ENCODE results near the gene TMCO1.

- TF ChIP-seq, protein P1, sequence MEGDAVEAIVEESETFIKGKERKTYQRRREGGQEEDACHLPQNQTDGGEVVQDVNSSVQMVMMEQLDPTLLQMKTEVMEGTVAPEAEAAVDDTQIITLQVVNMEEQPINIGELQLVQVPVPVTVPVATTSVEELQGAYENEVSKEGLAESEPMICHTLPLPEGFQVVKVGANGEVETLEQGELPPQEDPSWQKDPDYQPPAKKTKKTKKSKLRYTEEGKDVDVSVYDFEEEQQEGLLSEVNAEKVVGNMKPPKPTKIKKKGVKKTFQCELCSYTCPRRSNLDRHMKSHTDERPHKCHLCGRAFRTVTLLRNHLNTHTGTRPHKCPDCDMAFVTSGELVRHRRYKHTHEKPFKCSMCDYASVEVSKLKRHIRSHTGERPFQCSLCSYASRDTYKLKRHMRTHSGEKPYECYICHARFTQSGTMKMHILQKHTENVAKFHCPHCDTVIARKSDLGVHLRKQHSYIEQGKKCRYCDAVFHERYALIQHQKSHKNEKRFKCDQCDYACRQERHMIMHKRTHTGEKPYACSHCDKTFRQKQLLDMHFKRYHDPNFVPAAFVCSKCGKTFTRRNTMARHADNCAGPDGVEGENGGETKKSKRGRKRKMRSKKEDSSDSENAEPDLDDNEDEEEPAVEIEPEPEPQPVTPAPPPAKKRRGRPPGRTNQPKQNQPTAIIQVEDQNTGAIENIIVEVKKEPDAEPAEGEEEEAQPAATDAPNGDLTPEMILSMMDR (IDR thresholded peaks at IDR 0.05), result no peak
- TF ChIP-seq ELF1 (IDR thresholded peaks at IDR 0.05), result no peak
- no peak for TF ChIP-seq JUND (IDR thresholded peaks at IDR 0.05)
- no peak for TF ChIP-seq YY1 (IDR thresholded peaks at IDR 0.05; ENCODE audit: low read depth)
- TF ChIP-seq, protein P2, sequence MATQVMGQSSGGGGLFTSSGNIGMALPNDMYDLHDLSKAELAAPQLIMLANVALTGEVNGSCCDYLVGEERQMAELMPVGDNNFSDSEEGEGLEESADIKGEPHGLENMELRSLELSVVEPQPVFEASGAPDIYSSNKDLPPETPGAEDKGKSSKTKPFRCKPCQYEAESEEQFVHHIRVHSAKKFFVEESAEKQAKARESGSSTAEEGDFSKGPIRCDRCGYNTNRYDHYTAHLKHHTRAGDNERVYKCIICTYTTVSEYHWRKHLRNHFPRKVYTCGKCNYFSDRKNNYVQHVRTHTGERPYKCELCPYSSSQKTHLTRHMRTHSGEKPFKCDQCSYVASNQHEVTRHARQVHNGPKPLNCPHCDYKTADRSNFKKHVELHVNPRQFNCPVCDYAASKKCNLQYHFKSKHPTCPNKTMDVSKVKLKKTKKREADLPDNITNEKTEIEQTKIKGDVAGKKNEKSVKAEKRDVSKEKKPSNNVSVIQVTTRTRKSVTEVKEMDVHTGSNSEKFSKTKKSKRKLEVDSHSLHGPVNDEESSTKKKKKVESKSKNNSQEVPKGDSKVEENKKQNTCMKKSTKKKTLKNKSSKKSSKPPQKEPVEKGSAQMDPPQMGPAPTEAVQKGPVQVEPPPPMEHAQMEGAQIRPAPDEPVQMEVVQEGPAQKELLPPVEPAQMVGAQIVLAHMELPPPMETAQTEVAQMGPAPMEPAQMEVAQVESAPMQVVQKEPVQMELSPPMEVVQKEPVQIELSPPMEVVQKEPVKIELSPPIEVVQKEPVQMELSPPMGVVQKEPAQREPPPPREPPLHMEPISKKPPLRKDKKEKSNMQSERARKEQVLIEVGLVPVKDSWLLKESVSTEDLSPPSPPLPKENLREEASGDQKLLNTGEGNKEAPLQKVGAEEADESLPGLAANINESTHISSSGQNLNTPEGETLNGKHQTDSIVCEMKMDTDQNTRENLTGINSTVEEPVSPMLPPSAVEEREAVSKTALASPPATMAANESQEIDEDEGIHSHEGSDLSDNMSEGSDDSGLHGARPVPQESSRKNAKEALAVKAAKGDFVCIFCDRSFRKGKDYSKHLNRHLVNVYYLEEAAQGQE (IDR thresholded peaks at IDR 0.05; ENCODE audit: low read depth, low read length), result no peak
- TF ChIP-seq, protein P3, sequence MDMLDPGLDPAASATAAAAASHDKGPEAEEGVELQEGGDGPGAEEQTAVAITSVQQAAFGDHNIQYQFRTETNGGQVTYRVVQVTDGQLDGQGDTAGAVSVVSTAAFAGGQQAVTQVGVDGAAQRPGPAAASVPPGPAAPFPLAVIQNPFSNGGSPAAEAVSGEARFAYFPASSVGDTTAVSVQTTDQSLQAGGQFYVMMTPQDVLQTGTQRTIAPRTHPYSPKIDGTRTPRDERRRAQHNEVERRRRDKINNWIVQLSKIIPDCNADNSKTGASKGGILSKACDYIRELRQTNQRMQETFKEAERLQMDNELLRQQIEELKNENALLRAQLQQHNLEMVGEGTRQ (IDR thresholded peaks at IDR 0.05; ENCODE audit: borderline replicate concordance, low read depth, low read length), result no peak
- no peak for TF ChIP-seq MEF2A (IDR thresholded peaks at IDR 0.05; ENCODE audit: borderline replicate concordance, low read depth)
- TF ChIP-seq EZH2phosphoT487 (IDR thresholded peaks at IDR 0.05; ENCODE audit: borderline replicate concordance, low read depth), result no peak
- TF ChIP-seq RAD21 (IDR thresholded peaks at IDR 0.05; ENCODE audit: low read length), result no peak
- TF ChIP-seq EP300 (IDR thresholded peaks at IDR 0.05; ENCODE audit: borderline replicate concordance in 1 of 2, low read depth in 1 of 2, low read length in 1 of 2), result no peak
Observed at GRCh38 chr1:165799387-165799786, 30.7 kb upstream of the TMCO1 start.

Measured in SK-N-SH (cell line).